ENCODE results near the gene MAGI3.

GRCh38 chr1:113678159-113678469 is 287.8 kb downstream of the MAGI3 start:
- TF ChIP-seq, protein P1, sequence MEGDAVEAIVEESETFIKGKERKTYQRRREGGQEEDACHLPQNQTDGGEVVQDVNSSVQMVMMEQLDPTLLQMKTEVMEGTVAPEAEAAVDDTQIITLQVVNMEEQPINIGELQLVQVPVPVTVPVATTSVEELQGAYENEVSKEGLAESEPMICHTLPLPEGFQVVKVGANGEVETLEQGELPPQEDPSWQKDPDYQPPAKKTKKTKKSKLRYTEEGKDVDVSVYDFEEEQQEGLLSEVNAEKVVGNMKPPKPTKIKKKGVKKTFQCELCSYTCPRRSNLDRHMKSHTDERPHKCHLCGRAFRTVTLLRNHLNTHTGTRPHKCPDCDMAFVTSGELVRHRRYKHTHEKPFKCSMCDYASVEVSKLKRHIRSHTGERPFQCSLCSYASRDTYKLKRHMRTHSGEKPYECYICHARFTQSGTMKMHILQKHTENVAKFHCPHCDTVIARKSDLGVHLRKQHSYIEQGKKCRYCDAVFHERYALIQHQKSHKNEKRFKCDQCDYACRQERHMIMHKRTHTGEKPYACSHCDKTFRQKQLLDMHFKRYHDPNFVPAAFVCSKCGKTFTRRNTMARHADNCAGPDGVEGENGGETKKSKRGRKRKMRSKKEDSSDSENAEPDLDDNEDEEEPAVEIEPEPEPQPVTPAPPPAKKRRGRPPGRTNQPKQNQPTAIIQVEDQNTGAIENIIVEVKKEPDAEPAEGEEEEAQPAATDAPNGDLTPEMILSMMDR (conservative IDR thresholded peaks at IDR 0.05; ENCODE audit: low read length): no peak
- TF ChIP-seq EZH2phosphoT487 (IDR thresholded peaks at IDR 0.05; ENCODE audit: borderline replicate concordance): no peak

All from Loucy (cell line).